Panc1 (cell line): ENCODE data around the gene SF3A2.

ENCODE experiments used
- CTCF ChIP-seq: fragments of 450-650 bp; IDR thresholded peaks from 2 replicates; pipeline ENCODE4 v1.5.1; 2017; ENCODE audit warnings: mild to moderate bottlenecking
- POLR2AphosphoS5 ChIP-seq: IDR thresholded peaks from 2 replicates; pipeline ENCODE4 v1.6.1; 2012; ENCODE audit warnings: mild to moderate bottlenecking, low read depth, low read length, moderate library complexity
- SIN3A ChIP-seq: IDR thresholded peaks from 2 replicates; pipeline ENCODE4 v1.6.1; 2012; ENCODE audit warnings: low read depth, mild to moderate bottlenecking, low read length, moderate library complexity, borderline replicate concordance; ENCODE audit not compliant: insufficient read depth
- TF ChIP-seq, protein P1 (sequence below), 2 experiments: IDR thresholded peaks; 2 replicates each; pipeline ENCODE4 v1.6.1; 2011 to 2012; ENCODE audit warnings: low read depth in 2 of 2, control low read depth in 1 of 2, low read length in 1 of 2, mild to moderate bottlenecking in 1 of 2, moderate library complexity in 1 of 2; ENCODE audit not compliant: insufficient read depth in 1 of 2

DNA sequence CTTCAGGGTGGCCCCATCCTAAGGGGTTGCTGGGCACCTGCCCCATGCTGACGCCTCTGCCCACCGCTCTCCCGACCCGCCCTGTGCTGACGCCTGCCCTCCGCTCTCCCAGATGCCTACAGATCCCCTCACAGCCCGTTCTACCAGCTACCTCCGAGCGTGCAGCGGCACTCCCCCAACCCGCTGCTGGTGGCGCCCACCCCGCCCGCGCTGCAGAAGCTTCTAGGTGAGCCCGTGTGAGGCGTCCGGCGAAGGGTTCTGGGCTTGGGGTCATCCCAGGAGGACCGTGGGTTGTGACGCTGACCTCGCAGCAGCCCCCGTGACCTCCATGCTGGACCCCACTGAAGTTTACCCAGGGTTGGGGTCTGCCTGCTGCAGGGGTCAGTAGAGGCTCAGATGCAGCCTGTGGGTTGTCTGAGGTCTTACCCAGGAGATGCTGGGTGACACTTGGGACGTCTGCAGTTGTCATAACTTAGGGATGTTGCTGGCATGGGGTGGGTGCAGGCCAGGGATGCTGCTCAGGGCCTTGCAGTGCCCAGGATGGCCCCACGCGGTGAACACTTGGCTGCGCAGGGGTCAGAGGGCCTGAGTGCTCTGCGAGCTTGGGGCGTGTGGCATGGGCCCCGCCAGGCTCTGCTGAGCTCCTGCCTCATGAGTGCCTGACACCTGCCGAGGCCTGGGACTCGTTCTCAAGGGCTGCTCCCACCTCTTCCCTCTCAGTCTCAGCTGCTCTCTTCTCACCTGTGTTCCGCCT is 25.5 kb upstream of the SF3A2 start:
- no peak for TF ChIP-seq CTCF
- no peak for TF ChIP-seq POLR2AphosphoS5
- no peak for TF ChIP-seq SIN3A
- TF ChIP-seq, protein P1, sequence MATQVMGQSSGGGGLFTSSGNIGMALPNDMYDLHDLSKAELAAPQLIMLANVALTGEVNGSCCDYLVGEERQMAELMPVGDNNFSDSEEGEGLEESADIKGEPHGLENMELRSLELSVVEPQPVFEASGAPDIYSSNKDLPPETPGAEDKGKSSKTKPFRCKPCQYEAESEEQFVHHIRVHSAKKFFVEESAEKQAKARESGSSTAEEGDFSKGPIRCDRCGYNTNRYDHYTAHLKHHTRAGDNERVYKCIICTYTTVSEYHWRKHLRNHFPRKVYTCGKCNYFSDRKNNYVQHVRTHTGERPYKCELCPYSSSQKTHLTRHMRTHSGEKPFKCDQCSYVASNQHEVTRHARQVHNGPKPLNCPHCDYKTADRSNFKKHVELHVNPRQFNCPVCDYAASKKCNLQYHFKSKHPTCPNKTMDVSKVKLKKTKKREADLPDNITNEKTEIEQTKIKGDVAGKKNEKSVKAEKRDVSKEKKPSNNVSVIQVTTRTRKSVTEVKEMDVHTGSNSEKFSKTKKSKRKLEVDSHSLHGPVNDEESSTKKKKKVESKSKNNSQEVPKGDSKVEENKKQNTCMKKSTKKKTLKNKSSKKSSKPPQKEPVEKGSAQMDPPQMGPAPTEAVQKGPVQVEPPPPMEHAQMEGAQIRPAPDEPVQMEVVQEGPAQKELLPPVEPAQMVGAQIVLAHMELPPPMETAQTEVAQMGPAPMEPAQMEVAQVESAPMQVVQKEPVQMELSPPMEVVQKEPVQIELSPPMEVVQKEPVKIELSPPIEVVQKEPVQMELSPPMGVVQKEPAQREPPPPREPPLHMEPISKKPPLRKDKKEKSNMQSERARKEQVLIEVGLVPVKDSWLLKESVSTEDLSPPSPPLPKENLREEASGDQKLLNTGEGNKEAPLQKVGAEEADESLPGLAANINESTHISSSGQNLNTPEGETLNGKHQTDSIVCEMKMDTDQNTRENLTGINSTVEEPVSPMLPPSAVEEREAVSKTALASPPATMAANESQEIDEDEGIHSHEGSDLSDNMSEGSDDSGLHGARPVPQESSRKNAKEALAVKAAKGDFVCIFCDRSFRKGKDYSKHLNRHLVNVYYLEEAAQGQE (IDR thresholded peaks at IDR 0.05; ENCODE audit: insufficient read depth in 1 of 2, low read depth in 2 of 2, low read length in 1 of 2) = no peak
